Bronchial epithelial cell (primary cell): ENCODE measurements around the gene ATP6V0D1. TPM values are rescaled to one million over a fixed set of nuclear protein-coding genes. Genes with fewer than 3 reads are reported as not detected.
A peak's percentile ranks its signal among the peaks of the same experiment; 100 is the strongest.

Experiments
- DNase-seq: peaks from one replicate; pipeline ENCODE4 v3.0.0-alpha.2; 2010; ENCODE audit warnings: low read depth
- FAIRE-seq: peaks from 2 replicates; lab custom pipeline; 2011; peaks lifted over from hg19 to GRCh38; lab: Jason Lieb, UNC
- H3K27me3 ChIP-seq: 2 replicates; pipeline ENCODE4 v1.5.1; 2011; ENCODE audit warnings: low read length; ENCODE audit not compliant: control insufficient read depth, insufficient read depth
- H3K36me3 ChIP-seq: 2 replicates; pipeline ENCODE4 v1.5.1; 2011; ENCODE audit warnings: low read length; ENCODE audit not compliant: control insufficient read depth, insufficient read depth
- H3K4me3 ChIP-seq: 2 replicates; pipeline ENCODE4 v1.5.1; 2011; ENCODE audit warnings: mild to moderate bottlenecking, low read depth, low read length, control low read depth
- total RNA-seq: library from RNA; depleted of rRNA; stranded (reverse); fragments of >200 nt; gene quantifications from 2 replicates; pipeline ENCODE4 v1.2.1, GENCODE V29; 2014
- TF ChIP-seq, protein P1 (sequence below): IDR thresholded peaks from 2 replicates; pipeline ENCODE4 v1.5.1; 2011; ENCODE audit warnings: mild to moderate bottlenecking, moderate library complexity, low read length, control low read depth, inconsistent platforms; ENCODE audit not compliant: insufficient read depth, severe bottlenecking

ATP6V0D1 gene
- total RNA-seq, 1 donor from 2014 or later = 78.2 TPM

DNA sequence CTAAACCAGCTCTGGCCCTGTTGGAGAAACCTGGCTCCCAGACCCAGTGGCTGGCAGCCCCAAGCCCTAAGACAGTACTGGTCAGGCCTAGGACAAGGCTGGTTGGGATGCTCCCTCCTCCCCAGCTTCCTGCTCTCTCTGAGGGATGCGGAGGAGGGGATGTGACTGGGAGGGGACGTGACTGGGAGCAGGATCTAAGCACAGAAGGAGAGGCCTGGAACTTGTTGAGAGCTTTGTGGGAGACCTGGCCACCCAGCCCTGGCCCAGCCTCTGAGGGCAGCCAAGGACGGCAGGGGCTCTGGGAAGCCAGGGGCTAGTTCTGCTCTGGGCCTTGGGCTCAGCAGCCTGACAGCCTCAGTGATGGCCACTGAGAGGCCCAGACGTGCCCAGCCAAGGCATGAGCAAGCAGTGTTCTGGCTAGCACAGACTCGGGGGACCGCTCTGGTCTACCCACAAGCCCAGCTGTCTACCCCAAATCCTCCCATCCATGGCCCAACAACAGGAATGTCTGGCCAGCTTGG lies 22.8 kb downstream of the ATP6V0D1 start:
- TF ChIP-seq, protein P1, sequence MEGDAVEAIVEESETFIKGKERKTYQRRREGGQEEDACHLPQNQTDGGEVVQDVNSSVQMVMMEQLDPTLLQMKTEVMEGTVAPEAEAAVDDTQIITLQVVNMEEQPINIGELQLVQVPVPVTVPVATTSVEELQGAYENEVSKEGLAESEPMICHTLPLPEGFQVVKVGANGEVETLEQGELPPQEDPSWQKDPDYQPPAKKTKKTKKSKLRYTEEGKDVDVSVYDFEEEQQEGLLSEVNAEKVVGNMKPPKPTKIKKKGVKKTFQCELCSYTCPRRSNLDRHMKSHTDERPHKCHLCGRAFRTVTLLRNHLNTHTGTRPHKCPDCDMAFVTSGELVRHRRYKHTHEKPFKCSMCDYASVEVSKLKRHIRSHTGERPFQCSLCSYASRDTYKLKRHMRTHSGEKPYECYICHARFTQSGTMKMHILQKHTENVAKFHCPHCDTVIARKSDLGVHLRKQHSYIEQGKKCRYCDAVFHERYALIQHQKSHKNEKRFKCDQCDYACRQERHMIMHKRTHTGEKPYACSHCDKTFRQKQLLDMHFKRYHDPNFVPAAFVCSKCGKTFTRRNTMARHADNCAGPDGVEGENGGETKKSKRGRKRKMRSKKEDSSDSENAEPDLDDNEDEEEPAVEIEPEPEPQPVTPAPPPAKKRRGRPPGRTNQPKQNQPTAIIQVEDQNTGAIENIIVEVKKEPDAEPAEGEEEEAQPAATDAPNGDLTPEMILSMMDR = no peak
- H3K27me3 ChIP-seq = no peaks in the 10 kb centered on the region
- H3K4me3 ChIP-seq = no peak overlapping the region
- H3K36me3 ChIP-seq = peaks cover 9% of the 10 kb centered on the region
- peak; percentile 86 for FAIRE-seq
- DNase-seq = no peak

DNA sequence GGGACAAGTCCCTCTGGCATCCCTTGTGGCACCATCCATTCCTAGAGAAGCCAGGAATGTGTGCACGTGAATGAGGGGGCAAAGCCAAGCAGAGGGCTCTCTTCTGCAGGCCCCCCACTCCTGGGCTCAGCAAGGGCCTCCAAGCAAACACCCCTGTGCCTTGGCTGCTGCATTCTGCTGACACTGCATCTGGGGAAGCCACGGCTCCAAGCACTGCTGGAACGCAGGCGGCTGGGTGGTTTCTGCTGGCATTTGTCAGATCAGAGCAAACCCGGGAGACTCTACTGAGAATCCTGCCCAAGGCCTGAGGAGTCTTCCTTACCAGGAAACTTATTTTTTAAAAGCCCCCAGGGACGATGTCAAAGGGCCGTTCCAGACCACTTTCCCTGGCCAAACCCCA lies 23.3 kb downstream of the ATP6V0D1 start:
- TF ChIP-seq, protein P1 = no peak
- H3K27me3 ChIP-seq = no peaks in the 10 kb centered on the region
- peaks cover 9% of the 10 kb centered on the region for H3K36me3 ChIP-seq
- FAIRE-seq (no peak), DNase-seq (no peak)
- no peak overlapping the region for H3K4me3 ChIP-seq

DNA sequence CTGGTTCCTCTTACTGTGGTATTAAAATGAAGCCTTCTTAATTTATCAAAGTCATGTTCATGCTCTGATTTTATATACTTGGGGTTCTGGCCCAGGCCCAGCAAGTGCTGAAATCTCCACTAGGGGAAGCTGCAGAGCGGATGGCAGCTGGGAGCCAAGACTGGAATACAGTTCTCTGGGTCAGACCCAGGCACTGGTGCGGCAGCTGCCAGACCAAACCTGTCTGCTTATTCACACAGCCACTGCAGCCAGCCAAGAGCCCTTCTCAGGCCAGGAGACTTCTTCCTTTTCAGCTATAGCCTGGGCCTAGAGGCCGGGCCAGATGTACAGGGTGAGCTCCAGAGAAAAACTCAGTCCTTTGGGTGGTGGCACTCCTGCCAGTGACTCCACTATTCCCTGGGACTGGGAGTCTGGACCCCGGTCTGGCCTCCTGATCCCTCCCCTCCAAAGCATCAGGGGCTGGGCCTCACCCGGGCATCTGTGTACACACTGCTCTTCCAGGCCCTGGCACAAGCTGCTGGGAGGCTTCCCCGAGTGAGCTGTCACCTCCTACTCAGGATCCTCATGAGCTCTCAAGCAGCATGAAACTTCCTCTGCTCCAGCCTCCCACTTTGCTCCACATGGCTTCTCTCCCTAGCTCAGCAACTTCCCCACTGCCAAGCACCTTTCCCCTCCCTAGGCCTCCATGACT lies 24.4 kb downstream of the ATP6V0D1 start:
- H3K27me3 ChIP-seq = no peaks in the 10 kb centered on the region
- TF ChIP-seq, protein P1 = peak; percentile 39
- peaks cover 16% of the 10 kb centered on the region for H3K36me3 ChIP-seq
- H3K4me3 ChIP-seq = no peak overlapping the region
- DNase-seq = peak; percentile 19
- no peak for FAIRE-seq

DNA sequence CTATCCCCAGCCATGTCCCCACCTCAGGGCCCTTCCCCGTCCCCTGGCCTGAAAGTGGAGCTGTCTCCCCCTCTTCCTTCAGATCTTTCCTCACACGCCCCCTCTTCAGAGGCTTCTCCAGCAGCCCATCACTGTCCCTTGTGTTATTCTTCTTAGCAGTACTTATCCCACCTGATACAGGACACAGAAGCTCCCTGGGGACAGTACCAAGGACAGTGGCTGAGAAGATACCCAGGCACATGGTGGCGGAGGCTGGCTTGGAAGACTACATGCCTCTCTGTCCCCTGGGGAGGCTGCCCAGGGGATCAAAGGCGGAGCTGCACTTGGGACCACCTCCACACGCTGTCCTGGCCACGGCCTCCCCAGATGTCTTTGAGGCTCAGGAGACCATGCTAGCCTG lies 26.1 kb downstream of the ATP6V0D1 start:
- no peak for FAIRE-seq
- Histone ChIP-seq H3K27me3 (no peaks in the 10 kb centered on the region), H3K36me3 (peaks cover 22% of the 10 kb centered on the region), H3K4me3 (no peak overlapping the region)
- TF ChIP-seq, protein P1 = no peak
- DNase-seq = no peak

DNA sequence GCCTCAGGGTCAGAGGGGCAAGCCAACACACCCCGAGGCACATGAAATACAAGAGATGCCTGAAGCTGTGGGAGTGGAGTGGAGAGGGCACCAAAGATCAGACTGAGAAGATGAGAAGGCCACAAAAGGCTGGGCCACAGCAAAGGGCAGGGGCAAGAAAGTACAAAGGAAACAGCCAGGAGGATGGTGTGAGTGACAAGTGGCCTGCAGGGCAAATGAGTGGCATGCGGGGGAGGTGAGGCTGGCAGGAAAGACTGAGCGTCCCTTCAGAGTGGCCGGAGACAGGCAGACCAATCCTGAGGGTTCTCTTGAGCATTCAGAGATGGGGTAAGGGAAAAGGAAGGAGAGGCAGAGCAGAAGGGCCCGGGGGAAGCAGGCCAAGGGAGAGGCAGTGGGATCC lies 26.9 kb downstream of the ATP6V0D1 start:
- TF ChIP-seq, protein P1 = no peak
- no peaks in the 10 kb centered on the region for H3K27me3 ChIP-seq
- DNase-seq = no peak
- H3K36me3 ChIP-seq = peaks cover 23% of the 10 kb centered on the region
- no peak overlapping the region for H3K4me3 ChIP-seq
- no peak for FAIRE-seq
